H9 (cell line): ENCODE measurements around the gene NF1. TPM values are rescaled to one million over a fixed set of nuclear protein-coding genes. Genes with fewer than 3 reads are reported as not detected.
"Not testable (repeated sequence)": the region's sequence is repeated elsewhere in the genome, so short reads cannot be mapped to it uniquely, and the experiment has no call there.

ENCODE experiments used
- DNase-seq: peaks from one replicate; pipeline ENCODE4 v3.0.0-alpha.2; 2017
- H2AFZ ChIP-seq: one replicate; pipeline ENCODE4 v1.6.1; 2013; ENCODE audit warnings: mild to moderate bottlenecking, low read length, control low read depth, moderate library complexity
- H2AK5ac ChIP-seq: 2 replicates; pipeline ENCODE4 v1.6.1; 2013; ENCODE audit warnings: low read length, control low read depth, mixed read lengths; ENCODE audit not compliant: insufficient read length
- H2BK120ac ChIP-seq: one replicate; pipeline ENCODE4 v1.6.1; 2013; ENCODE audit warnings: low read depth, mild to moderate bottlenecking, low read length, control low read depth, inconsistent platforms; ENCODE audit not compliant: poor library complexity, severe bottlenecking
- H2BK12ac ChIP-seq: 2 replicates; pipeline ENCODE4 v1.6.1; 2013; ENCODE audit warnings: low read length, control low read depth, mixed read lengths, low read depth; ENCODE audit not compliant: insufficient read length
- H2BK15ac ChIP-seq: 2 replicates; pipeline ENCODE4 v1.6.1; 2013; ENCODE audit warnings: low read depth, low read length, control low read depth
- H2BK20ac ChIP-seq: one replicate; pipeline ENCODE4 v1.6.1; 2013; ENCODE audit warnings: low read depth, mild to moderate bottlenecking, low read length, control low read depth, inconsistent platforms; ENCODE audit not compliant: poor library complexity, severe bottlenecking
- H2BK5ac ChIP-seq: 2 replicates; pipeline ENCODE4 v1.6.1; 2013; ENCODE audit warnings: low read length, control low read depth, mixed read lengths; ENCODE audit not compliant: insufficient read length
- H3K14ac ChIP-seq: 2 replicates; pipeline ENCODE4 v1.6.1; 2013; ENCODE audit warnings: low read length, control low read depth; ENCODE audit not compliant: insufficient read depth
- H3K18ac ChIP-seq: 2 replicates; pipeline ENCODE4 v1.6.1; 2013; ENCODE audit warnings: low read depth, mild to moderate bottlenecking, mixed read lengths, low read length, control low read depth; ENCODE audit not compliant: insufficient read length
- H3K23ac ChIP-seq: 2 replicates; pipeline ENCODE4 v1.6.1; 2013; ENCODE audit warnings: low read length, control low read depth, mixed read lengths, low read depth; ENCODE audit not compliant: insufficient read length
- H3K23me2 ChIP-seq: 2 replicates; pipeline ENCODE4 v1.6.1; 2013; ENCODE audit warnings: low read depth, mild to moderate bottlenecking, mixed read lengths, low read length, control low read depth; ENCODE audit not compliant: insufficient read length, poor library complexity, severe bottlenecking
- H3K27ac ChIP-seq: 2 replicates; pipeline ENCODE4 v1.5.1; 2013; ENCODE audit warnings: low read length, control low read depth, mixed read lengths, low read depth; ENCODE audit not compliant: insufficient read length
- H3K27me3 ChIP-seq: 2 replicates; pipeline ENCODE4 v1.6.1; 2013; ENCODE audit warnings: low read length, control low read depth, inconsistent platforms; ENCODE audit not compliant: insufficient read depth
- H3K4ac ChIP-seq: 2 replicates; pipeline ENCODE4 v1.6.1; 2013; ENCODE audit warnings: low read depth, mild to moderate bottlenecking, control low read depth, inconsistent platforms, low read length, moderate library complexity
- H3K4me1 ChIP-seq: 2 replicates; pipeline ENCODE4 v1.6.1; 2013; ENCODE audit warnings: low read length, control low read depth, inconsistent platforms; ENCODE audit not compliant: insufficient read depth
- H3K4me2 ChIP-seq: 2 replicates; pipeline ENCODE4 v1.6.1; 2013; ENCODE audit warnings: low read length, control low read depth, mixed read lengths; ENCODE audit not compliant: insufficient read length, insufficient read depth
- H3K56ac ChIP-seq: 2 replicates; pipeline ENCODE4 v1.6.1; 2013; ENCODE audit warnings: low read depth, mild to moderate bottlenecking, mixed read lengths, low read length, control low read depth; ENCODE audit not compliant: insufficient read length
- H3K79me1 ChIP-seq: 2 replicates; pipeline ENCODE4 v1.6.1; 2013; ENCODE audit warnings: low read depth, mild to moderate bottlenecking, moderate library complexity, low read length, control low read depth, inconsistent platforms; ENCODE audit not compliant: insufficient read depth, poor library complexity, severe bottlenecking
- H3K79me2 ChIP-seq: 2 replicates; pipeline ENCODE4 v1.6.1; 2013; ENCODE audit warnings: low read length, control low read depth, inconsistent platforms; ENCODE audit not compliant: insufficient read depth
- H3K9ac ChIP-seq: 2 replicates; pipeline ENCODE4 v1.6.1; 2013; ENCODE audit warnings: low read length, control low read depth, mixed read lengths; ENCODE audit not compliant: insufficient read length; ENCODE audit errors: extremely low read depth
- H3K9me3 ChIP-seq: one replicate; pipeline ENCODE4 v1.6.1; 2013; ENCODE audit warnings: low read depth, low read length, inconsistent platforms; ENCODE audit not compliant: control insufficient read depth
- H3T11ph ChIP-seq: one replicate; pipeline ENCODE4 v1.6.1; 2013; ENCODE audit warnings: mild to moderate bottlenecking, low read length, control low read depth, inconsistent platforms
- H4K20me1 ChIP-seq: one replicate; pipeline ENCODE4 v1.6.1; 2013; ENCODE audit not compliant: control insufficient read depth, insufficient read length, insufficient read depth
- H4K5ac ChIP-seq: 2 replicates; pipeline ENCODE4 v1.6.1; 2013; ENCODE audit warnings: low read depth, mild to moderate bottlenecking, mixed read lengths, low read length, control low read depth; ENCODE audit not compliant: insufficient read length
- H4K8ac ChIP-seq: replicated peaks from 2 replicates; pipeline ENCODE4 v1.6.1; 2013; ENCODE audit warnings: low read length, control low read depth, mixed read lengths, low read depth; ENCODE audit not compliant: insufficient read length
- H4K91ac ChIP-seq: 2 replicates; pipeline ENCODE4 v1.6.1; 2013; ENCODE audit warnings: low read depth, mild to moderate bottlenecking, moderate library complexity, mixed read lengths, low read length, control low read depth; ENCODE audit not compliant: insufficient read length
- H3K27ac Mint-ChIP-seq, 3 experiments: 2 replicates in 2 of 3; 3 replicates in 1 of 3; pipeline ENCODE4 v1.8.0; 2020 to 2021; ENCODE audit warnings: mixed read lengths in 3 of 3, mild to moderate bottlenecking in 1 of 3, moderate library complexity in 1 of 3
- H3K27me3 Mint-ChIP-seq: 2 replicates; pipeline ENCODE4 v1.8.0; 2021; ENCODE audit warnings: low read depth, mild to moderate bottlenecking, moderate library complexity, mixed read lengths
- H3K36me3 Mint-ChIP-seq, 3 experiments: 2 replicates in 2 of 3; 3 replicates in 1 of 3; pipeline ENCODE4 v1.8.0; 2020 to 2021; ENCODE audit warnings: low read depth in 3 of 3, mixed read lengths in 3 of 3; ENCODE audit not compliant: insufficient read depth in 1 of 3
- H3K4me1 Mint-ChIP-seq, 2 experiments: 2 replicates each; pipeline ENCODE4 v1.8.0; 2020; ENCODE audit warnings: mixed read lengths in 2 of 2
- H3K4me3 Mint-ChIP-seq, 2 experiments: 2 replicates in 1 of 2; 3 replicates in 1 of 2; pipeline ENCODE4 v1.8.0; 2020 to 2021; ENCODE audit warnings: mild to moderate bottlenecking in 2 of 2, mixed read lengths in 2 of 2, moderate library complexity in 1 of 2
- H3K9me3 Mint-ChIP-seq, 2 experiments: 2 replicates in 1 of 2; 3 replicates in 1 of 2; pipeline ENCODE4 v1.8.0; 2020; ENCODE audit warnings: mild to moderate bottlenecking in 2 of 2, mixed read lengths in 2 of 2, moderate library complexity in 1 of 2
- WGBS: extraction: QIAGEN DNeasy Blood & Tissue Kit; methylation state at CpG from one replicate; pipeline ENCODE4 v1.1.7; 2013; ENCODE audit warnings: missing lambda C conversion rate, low lambda C conversion rate, mixed read lengths; ENCODE audit not compliant: insufficient read length; ENCODE audit errors: extremely low coverage; 5-methylcytosine and 5-hydroxymethylcytosine counted together
- total RNA-seq: library from RNA; stranded (reverse); gene quantifications from 2 replicates; pipeline ENCODE4 v1.2.1, GENCODE V29; 2021
- TF ChIP-seq, protein P1 (sequence below): fragments of 200-600 bp; sonication (generic); conservative IDR thresholded peaks from 3 replicates; pipeline ENCODE4 v1.8.0; 2021; ENCODE audit warnings: antibody characterized with exemption, mild to moderate bottlenecking

NF1 gene
- total RNA-seq, 1 experiment from 2014 or later, result 38.1 TPM

DNA sequence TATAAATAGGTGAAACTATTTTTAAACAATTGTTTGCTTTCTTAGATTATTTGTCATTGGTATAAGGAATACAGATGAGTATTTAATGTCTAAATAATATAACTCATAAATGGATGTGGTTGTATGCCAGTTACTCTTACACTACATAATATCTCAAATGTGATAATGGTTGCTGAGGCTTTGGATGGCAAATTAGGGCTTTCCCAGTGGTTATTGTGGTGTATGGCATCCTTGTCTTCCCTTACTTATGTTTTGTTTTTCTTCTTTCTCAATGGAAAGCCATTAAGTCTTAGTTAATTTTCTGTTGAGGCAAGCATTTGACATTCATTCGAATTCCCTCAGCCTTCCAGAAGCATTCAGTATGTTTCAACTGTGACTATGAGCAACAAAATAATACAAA is 191.8 kb downstream of the NF1 start:
- Histone ChIP-seq H2BK120ac (no peak overlapping the region), H3K79me1 (no peaks in the 10 kb centered on the region), H3K27me3 (no peaks in the 10 kb centered on the region), H4K8ac (no peak overlapping the region), H4K5ac (no peak overlapping the region), H2BK12ac (no peak overlapping the region), H4K91ac (no peak overlapping the region), H4K20me1 (no peaks in the 10 kb centered on the region), H2BK5ac (no peak overlapping the region), H3K4me1 (no peaks in the 10 kb centered on the region), H3K23me2 (no peaks in the 10 kb centered on the region), H3K4ac (no peak overlapping the region), H3K56ac (no peak overlapping the region), H3K18ac (no peak overlapping the region), H3K14ac (no peak overlapping the region), H3K4me2 (no peak overlapping the region), H2AFZ (no peak overlapping the region), H3K9me3 (no peaks in the 10 kb centered on the region), H3K27ac (no peak overlapping the region), H3K79me2 (no peaks in the 10 kb centered on the region), H2BK15ac (no peak overlapping the region), H2BK20ac (no peak overlapping the region), H3K23ac (no peak overlapping the region), H2AK5ac (no peak overlapping the region), H3T11ph (no peak overlapping the region), H3K9ac (no peak overlapping the region)
- Mint-ChIP-seq H3K4me1 (no peaks in the 10 kb centered on the region), H3K36me3 (peaks cover 3 to 31% (median 12%) of the 10 kb centered on the region in 3 experiments), H3K4me3 (no peak overlapping the region), H3K9me3 (peaks cover 0 to 3% of the 10 kb centered on the region in 2 experiments; a peak in 1 of 5 replicates), H3K27ac (no peak overlapping the region), H3K27me3 (no peaks in the 10 kb centered on the region)
- TF ChIP-seq, protein P1, sequence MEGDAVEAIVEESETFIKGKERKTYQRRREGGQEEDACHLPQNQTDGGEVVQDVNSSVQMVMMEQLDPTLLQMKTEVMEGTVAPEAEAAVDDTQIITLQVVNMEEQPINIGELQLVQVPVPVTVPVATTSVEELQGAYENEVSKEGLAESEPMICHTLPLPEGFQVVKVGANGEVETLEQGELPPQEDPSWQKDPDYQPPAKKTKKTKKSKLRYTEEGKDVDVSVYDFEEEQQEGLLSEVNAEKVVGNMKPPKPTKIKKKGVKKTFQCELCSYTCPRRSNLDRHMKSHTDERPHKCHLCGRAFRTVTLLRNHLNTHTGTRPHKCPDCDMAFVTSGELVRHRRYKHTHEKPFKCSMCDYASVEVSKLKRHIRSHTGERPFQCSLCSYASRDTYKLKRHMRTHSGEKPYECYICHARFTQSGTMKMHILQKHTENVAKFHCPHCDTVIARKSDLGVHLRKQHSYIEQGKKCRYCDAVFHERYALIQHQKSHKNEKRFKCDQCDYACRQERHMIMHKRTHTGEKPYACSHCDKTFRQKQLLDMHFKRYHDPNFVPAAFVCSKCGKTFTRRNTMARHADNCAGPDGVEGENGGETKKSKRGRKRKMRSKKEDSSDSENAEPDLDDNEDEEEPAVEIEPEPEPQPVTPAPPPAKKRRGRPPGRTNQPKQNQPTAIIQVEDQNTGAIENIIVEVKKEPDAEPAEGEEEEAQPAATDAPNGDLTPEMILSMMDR, result peak; percentile 35
- no peak for DNase-seq
- no CpG with 5 or more reads among the region's 1 CpG for WGBS

DNA sequence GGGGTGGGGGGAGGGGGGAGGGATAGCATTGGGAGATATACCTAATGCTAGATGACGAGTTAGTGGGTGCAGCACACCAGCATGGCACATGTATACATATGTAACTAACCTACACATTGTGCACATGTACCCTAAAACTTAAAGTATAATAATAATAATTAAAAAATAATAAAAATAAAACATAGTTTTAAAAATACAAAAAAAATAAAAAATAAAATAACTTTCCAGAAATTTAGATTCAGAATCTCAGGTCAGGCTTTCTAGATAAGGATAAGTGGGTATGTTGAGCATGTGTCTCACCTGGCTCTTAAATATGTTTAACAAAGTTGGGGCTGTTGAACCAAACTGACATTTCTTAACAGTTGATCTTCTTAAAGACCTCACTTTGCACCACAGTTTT is 193.2 kb downstream of the NF1 start:
- H3K4me3 Mint-ChIP-seq, H3K4ac ChIP-seq, H3K23ac ChIP-seq, H3T11ph ChIP-seq, H2BK5ac ChIP-seq, H3K27me3 Mint-ChIP-seq, H3K4me2 ChIP-seq, H3K56ac ChIP-seq, H3K4me1 ChIP-seq, H2BK20ac ChIP-seq, H3K23me2 ChIP-seq, H2AK5ac ChIP-seq, H4K5ac ChIP-seq, H3K27me3 ChIP-seq, H2BK120ac ChIP-seq, H3K4me1 Mint-ChIP-seq, H4K20me1 ChIP-seq, H3K27ac Mint-ChIP-seq, H3K79me1 ChIP-seq, H4K91ac ChIP-seq, H3K79me2 ChIP-seq, H2BK12ac ChIP-seq, H2BK15ac ChIP-seq, H3K9me3 ChIP-seq, H3K9me3 Mint-ChIP-seq, H3K18ac ChIP-seq, DNase-seq, H3K14ac ChIP-seq, H3K27ac ChIP-seq, H3K9ac ChIP-seq, H2AFZ ChIP-seq, H4K8ac ChIP-seq: not testable (repeated sequence)
- no CpG with 5 or more reads among the region's 1 CpG for WGBS
- peaks cover 0 to 21% (median 5%) of the 10 kb centered on the region in 3 experiments; a peak in 4 of 7 replicates for H3K36me3 Mint-ChIP-seq
